Duodenal mucosa (tissue), 2 donors: Measurements from ENCODE around the gene ANO4.

Source experiments
- H3K27ac ChIP-seq: one replicate; pipeline ENCODE4 v1.7.0; 2013; ENCODE audit warnings: low read depth, low read length
- H3K27me3 ChIP-seq, 2 donors: one replicate each; pipeline ENCODE4 v1.7.0; 2013; ENCODE audit warnings: low read length in 2 of 2, control low read depth in 1 of 2; ENCODE audit not compliant: insufficient read depth in 2 of 2, control insufficient read depth in 1 of 2
- H3K36me3 ChIP-seq, 2 donors: one replicate each; pipeline ENCODE4 v1.7.0; 2013; ENCODE audit warnings: low read length in 2 of 2, control low read depth in 1 of 2; ENCODE audit not compliant: insufficient read depth in 2 of 2, control insufficient read depth in 1 of 2
- H3K4me1 ChIP-seq, 2 donors: one replicate each; pipeline ENCODE4 v1.7.0; 2013; ENCODE audit warnings: low read length in 2 of 2, control low read depth in 1 of 2; ENCODE audit not compliant: insufficient read depth in 2 of 2, control insufficient read depth in 1 of 2
- H3K4me3 ChIP-seq, 2 donors: one replicate each; pipeline ENCODE4 v1.7.0; 2013; ENCODE audit warnings: low read length in 2 of 2, low read depth in 1 of 2
- H3K9ac ChIP-seq, 2 donors: one replicate each; pipeline ENCODE4 v1.7.0; 2013; ENCODE audit warnings: low read length in 2 of 2, low read depth in 1 of 2
- H3K9me3 ChIP-seq, 2 donors: one replicate each; pipeline ENCODE4 v1.7.0; 2013; ENCODE audit warnings: low read length in 2 of 2, control low read depth in 1 of 2; ENCODE audit not compliant: control insufficient read depth in 1 of 2

Gene ANO4

DNA sequence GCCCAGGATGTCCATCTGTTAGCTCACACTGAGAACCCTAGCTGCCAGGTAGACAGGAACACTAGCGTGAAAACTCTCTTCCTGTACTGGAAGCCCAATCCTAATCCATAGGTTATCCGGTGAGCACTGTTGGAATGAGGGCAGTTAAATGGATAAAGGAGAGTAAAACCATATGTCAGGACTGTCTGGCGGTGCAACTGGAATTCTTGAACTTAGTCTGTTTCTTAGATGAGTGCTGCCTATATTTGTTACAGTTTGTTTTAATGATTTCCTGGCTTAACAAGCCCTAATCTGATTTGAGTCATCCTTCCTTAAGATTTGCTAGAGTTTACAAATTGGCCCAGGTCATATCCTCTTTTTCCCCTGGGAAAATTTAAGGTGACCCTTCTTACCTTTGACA is 104.7 kb downstream of the ANO4 start:
- Histone ChIP-seq H3K9me3 (no peaks in the 10 kb centered on the region), H3K9ac (no peak overlapping the region), H3K4me1 (no peaks in the 10 kb centered on the region)

DNA sequence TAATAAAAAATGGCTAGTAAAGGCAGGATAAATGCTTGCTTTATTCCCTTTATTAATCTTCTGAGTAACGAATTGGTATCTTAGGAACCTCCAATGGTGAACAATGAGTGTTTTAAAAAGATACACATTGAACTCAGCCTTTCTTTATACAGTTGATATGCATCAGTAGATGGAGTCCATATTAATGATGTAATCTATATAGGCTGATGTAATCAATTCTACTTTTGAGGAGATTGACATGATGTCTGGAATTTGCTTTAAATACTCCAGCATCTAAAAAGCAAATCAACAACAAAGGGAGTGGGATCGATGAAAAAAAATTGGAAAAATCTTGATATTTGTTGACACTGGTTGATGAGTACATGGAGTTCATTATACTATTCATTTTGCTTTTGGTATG is 106.2 kb downstream of the ANO4 start:
- Histone ChIP-seq H3K4me1 (no peaks in the 10 kb centered on the region), H3K27me3 (no peaks in the 10 kb centered on the region), H3K36me3 (no peaks in the 10 kb centered on the region), H3K9me3 (no peaks in the 10 kb centered on the region), H3K27ac (no peak overlapping the region), H3K9ac (no peak overlapping the region), H3K4me3 (no peak overlapping the region)

More for the DNA sequence above, 104.7 kb downstream of the ANO4 start:
- Histone ChIP-seq H3K27ac (no peak overlapping the region), H3K4me3 (no peak overlapping the region), H3K27me3 (no peaks in the 10 kb centered on the region), H3K36me3 (no peaks in the 10 kb centered on the region)

DNA sequence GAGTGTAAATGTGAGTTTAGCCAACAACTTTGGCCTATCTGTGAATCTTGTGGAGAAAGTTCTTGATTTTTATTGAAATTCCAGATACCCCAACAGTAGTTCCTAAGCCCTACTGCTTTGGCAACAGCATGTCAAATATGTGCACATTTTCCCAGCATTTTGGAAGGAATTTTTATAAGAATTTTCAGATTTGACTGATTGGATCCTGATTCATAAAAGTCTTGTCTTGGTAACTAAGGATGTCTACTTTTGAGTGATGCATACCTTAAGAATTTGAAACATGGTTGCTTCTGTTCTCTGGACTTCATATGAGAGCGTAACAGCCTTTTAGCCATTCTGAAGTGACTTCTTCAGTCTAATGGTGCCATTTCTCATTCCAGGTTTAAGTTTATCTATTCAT is 106.7 kb downstream of the ANO4 start:
- Histone ChIP-seq H3K4me1 (no peaks in the 10 kb centered on the region), H3K9me3 (no peaks in the 10 kb centered on the region), H3K27ac (no peak overlapping the region), H3K4me3 (no peak overlapping the region), H3K36me3 (no peaks in the 10 kb centered on the region), H3K27me3 (no peaks in the 10 kb centered on the region), H3K9ac (no peak overlapping the region)

DNA sequence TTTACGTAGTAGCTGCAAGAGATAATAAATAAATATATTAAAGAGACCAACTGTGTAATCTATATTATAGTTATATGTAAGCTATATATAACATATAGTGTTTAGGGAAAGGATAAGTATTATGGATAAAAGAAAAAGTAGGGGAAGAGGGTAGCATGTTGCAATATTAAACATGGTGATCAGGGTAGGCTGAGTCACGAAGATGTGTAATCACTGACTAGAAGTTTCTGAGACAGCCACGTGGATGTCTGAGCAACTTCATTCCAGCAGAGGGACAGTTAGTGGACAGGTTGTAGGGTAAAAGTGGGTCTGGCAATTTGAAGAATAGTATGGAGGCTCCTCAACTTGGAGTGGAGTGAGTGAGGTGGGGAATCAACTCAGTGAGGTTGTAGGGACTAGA is 109.7 kb downstream of the ANO4 start:
- no peak overlapping the region for H3K9ac ChIP-seq
- H3K9me3 ChIP-seq, result no peaks in the 10 kb centered on the region
- no peak overlapping the region for H3K4me3 ChIP-seq
- H3K27ac ChIP-seq, result no peak overlapping the region
- no peaks in the 10 kb centered on the region for H3K4me1 ChIP-seq
- no peaks in the 10 kb centered on the region for H3K27me3 ChIP-seq
- H3K36me3 ChIP-seq, result no peaks in the 10 kb centered on the region

DNA sequence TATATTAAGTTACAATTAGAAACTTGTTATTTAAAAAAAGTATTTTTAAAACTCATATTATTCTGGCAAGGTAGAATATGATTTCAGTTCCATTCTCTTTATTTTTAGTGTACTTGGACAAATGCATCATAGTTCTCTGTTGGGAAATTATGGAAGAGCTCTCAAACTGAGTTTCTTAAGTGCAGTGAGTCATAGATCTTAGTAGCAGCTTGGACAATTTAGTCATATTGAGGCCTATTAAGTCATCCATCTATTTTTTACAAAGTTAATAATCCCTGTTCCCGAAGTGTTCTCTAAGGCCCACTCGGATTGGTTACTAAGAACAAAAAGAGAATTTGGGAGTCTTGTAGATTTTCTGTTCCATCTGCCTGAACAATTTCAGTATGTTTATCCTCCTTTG is 113.9 kb downstream of the ANO4 start:
- Histone ChIP-seq H3K27me3 (no peaks in the 10 kb centered on the region), H3K9ac (no peak overlapping the region), H3K9me3 (no peaks in the 10 kb centered on the region), H3K27ac (no peak overlapping the region), H3K4me1 (no peaks in the 10 kb centered on the region), H3K36me3 (no peaks in the 10 kb centered on the region), H3K4me3 (no peak overlapping the region)

DNA sequence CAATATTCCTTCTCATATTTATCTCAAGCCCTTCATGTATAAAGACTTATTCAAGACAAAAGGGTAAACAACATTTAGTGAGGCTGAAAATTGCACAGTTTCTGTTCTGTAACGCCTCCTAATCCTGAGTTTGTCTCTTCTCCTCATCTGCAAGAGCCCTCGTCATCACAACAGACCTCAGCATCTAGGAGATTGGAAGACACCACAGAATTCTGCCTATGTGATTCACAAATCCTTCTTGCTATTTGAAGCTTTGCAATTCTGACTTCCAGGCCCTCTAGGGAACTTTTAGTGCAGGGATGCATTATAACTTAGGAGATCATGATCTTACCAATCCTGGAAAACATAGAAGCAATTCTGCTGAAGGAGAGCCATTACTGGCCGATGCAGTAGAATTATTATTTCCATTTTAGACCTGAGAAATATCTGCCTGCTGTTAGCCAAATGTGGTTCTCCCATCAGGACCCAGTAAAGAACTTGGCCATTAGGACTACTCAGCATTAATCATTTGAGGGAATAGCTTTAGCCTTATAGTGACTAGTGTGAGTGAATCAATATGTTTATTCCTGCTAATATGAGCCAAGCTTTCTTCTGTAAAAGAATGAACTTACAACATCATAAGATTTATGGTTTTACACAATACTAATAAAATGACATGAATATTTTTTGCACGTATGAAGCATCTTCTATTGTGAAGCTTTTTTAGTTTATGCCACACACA is 119.5 kb downstream of the ANO4 start:
- Histone ChIP-seq H3K9ac (no peak overlapping the region), H3K27me3 (peaks cover 0 to 6% of the 10 kb centered on the region in 2 donors), H3K9me3 (no peaks in the 10 kb centered on the region), H3K36me3 (no peaks in the 10 kb centered on the region), H3K4me3 (no peak overlapping the region), H3K27ac (no peak overlapping the region), H3K4me1 (no peaks in the 10 kb centered on the region)

DNA sequence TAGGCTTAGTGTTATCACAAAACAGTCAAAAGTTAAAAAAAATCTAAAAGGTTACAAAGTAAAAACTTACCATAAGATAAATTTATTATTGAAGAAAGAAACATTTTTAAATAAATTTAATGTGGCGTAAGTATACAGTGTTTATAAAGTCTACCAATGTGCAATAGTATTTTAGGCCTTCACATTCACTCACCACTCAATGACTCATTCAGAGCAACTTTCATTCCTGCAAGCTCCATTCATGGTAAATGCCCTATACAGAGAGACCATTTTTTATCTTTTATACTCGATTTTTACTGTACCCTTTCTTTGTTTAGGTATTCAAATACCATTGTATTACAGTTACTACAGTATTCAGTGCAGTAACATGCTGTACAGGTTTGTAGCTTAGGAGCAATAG is 124.5 kb downstream of the ANO4 start:
- Histone ChIP-seq H3K27me3 (peaks cover 0 to 2% of the 10 kb centered on the region in 2 donors), H3K4me3 (no peak overlapping the region), H3K9ac (no peak overlapping the region), H3K36me3 (no peaks in the 10 kb centered on the region), H3K4me1 (no peaks in the 10 kb centered on the region), H3K9me3 (no peaks in the 10 kb centered on the region), H3K27ac (no peak overlapping the region)

DNA sequence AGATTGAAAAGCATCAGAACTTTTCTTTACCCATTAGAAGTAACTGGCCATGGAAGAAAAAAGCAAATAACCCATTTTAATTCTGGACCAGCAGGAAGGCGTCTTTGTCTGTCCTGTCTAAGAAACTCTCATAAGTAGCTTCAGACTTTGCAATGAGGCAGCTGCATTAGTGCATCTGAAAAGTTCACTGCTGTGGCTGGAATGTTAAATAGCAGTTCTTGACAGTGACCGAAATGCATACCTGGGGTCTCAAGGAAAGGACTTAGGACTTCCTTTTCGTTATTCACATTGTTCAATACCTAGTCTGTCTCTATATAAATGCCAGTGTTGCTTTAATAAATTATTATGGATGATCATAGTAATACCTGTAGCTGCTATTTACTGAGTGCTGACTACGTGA is 125.9 kb downstream of the ANO4 start:
- no peaks in the 10 kb centered on the region for H3K36me3 ChIP-seq
- no peaks in the 10 kb centered on the region for H3K9me3 ChIP-seq
- no peaks in the 10 kb centered on the region for H3K27me3 ChIP-seq
- H3K4me1 ChIP-seq, result no peaks in the 10 kb centered on the region
- H3K27ac ChIP-seq, result no peak overlapping the region
- no peak overlapping the region for H3K9ac ChIP-seq
- H3K4me3 ChIP-seq, result no peak overlapping the region

DNA sequence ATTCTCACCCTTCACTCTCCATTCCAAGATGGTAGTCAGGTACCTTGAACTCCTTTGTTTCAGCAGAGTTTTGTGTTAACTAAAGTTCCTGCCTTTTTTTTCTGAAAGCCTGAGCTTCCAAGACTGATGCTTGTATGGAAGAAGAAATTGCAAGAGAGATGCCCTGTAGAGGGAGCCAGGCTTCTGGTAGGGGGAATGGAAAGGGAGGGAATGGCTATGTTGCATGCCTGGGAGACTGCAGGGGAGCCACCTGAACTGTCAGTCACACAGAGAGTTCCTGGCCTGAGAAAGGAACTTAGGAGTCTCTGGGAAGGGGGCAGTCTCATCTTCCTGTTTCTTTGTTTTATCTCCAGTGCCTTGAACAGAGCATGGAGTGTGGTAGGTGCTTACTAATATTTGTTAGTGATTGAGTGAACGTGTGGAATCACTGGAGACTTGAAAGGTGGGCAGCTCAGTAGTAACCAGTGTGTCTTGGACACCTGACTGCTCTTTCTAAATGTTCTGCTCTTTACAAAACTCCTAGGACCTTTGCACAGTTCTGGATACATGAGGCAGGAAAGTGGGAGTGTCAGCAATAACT is 132.2 kb downstream of the ANO4 start:
- Histone ChIP-seq H3K27me3 (no peaks in the 10 kb centered on the region), H3K9me3 (no peaks in the 10 kb centered on the region), H3K9ac (no peak overlapping the region), H3K36me3 (no peaks in the 10 kb centered on the region), H3K4me3 (no peak overlapping the region), H3K27ac (no peak overlapping the region), H3K4me1 (no peaks in the 10 kb centered on the region)

DNA sequence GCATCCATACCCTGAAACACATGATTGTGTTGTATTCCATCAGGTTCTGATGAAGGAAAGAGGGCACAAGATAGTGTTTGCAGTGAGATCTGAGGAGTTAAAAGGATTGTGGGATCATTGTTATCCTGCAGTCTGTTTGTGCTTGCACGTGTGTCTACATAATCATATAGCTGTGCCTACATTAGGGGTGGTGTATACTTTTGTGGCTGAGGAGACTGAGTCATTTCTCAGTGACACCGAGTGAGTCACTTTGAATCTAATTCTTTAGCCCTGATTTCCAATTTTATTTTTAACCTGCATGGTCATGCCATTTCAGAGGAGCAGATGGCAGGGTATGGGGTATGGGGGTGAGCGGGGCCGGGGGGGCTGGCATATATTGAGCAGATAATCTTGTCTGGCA is 133.2 kb downstream of the ANO4 start:
- no peak overlapping the region for H3K9ac ChIP-seq
- H3K27ac ChIP-seq, result no peak overlapping the region
- no peaks in the 10 kb centered on the region for H3K36me3 ChIP-seq
- no peaks in the 10 kb centered on the region for H3K27me3 ChIP-seq
- no peak overlapping the region for H3K4me3 ChIP-seq
- no peaks in the 10 kb centered on the region for H3K4me1 ChIP-seq
- no peaks in the 10 kb centered on the region for H3K9me3 ChIP-seq
